ENCODE data around the gene C19orf73. TPM values are rescaled to one million over a fixed set of nuclear protein-coding genes. Genes with fewer than 3 reads are reported as not detected.

Gene C19orf73
- total RNA-seq, 1 experiment from 2014 or later = 0.15 TPM

GRCh38 chr19:49150106-49150943 lies 31.4 kb upstream of the C19orf73 start:
- Histone ChIP-seq H3K36me3 (ENCODE audit: low read depth, low read length) (no peaks in the 10 kb centered on the region), H3K9me3 (ENCODE audit: low read length) (no peaks in the 10 kb centered on the region), H3K79me2 (ENCODE audit: low read length) (no peaks in the 10 kb centered on the region), H3K4me2 (ENCODE audit: low read length) (peak overlapping the region; percentile 91), H3K4me1 (ENCODE audit: insufficient read depth, low read length) (peaks cover 25% of the 10 kb centered on the region), H2AFZ (ENCODE audit: low read length) (peak overlapping the region; percentile 70), H3K4me3 (ENCODE audit: low read length) (peak overlapping the region; percentile 71), H3K9me2 (replicated peaks; ENCODE audit: low read length) (no peaks in the 10 kb centered on the region), H4K20me1 (ENCODE audit: low read length) (no peaks in the 10 kb centered on the region), H3K9ac (ENCODE audit: low read length) (peak overlapping the region; percentile 75), H3K27ac (ENCODE audit: low read length) (peak overlapping the region; percentile 44), H3K27me3 (ENCODE audit: low read length) (no peaks in the 10 kb centered on the region), H3F3A (ENCODE audit: low read length, unreplicated experiment) (no peaks in the 10 kb centered on the region)
- TF ChIP-seq EZH2phosphoT487 (IDR thresholded peaks at IDR 0.05; ENCODE audit: borderline replicate concordance, low read length) = no peak
- no peak for TF ChIP-seq CTCF (conservative IDR thresholded peaks at IDR 0.05; ENCODE audit: low read depth, low read length)
- no peak for TF ChIP-seq EZH2 (IDR thresholded peaks at IDR 0.05; ENCODE audit: low read length, unreplicated experiment)
- ATAC-seq = peak; percentile 51
- DNase-seq = peak; percentile 86
- ChIA-PET CTCF (interaction anchor here (0.6 to 2.0 kb wide), 5 partner anchors 22 to 157 kb away, joined by 3 to 11 read pairs (median 4); partner anchors contain the start of genes GYS1 and RUVBL2), POLR2A (ENCODE audit: unreplicated experiment) (no interaction called here)
- intact Hi-C loops (cut with micrococcal nuclease) = loop anchor here (1.0 kb wide), 1 partner anchor 49 kb away; no protein-coding TSS in a partner anchor
- BruUV-seq (replicated peaks) = no TSS peak

- no peaks in the 10 kb centered on the region for H3K36me3 ChIP-seq (ENCODE audit: low read depth, low read length)
- ChIA-PET CTCF (interaction anchor here (1.1 to 2.0 kb wide), 3 partner anchors 22 to 59 kb away, joined by 5 to 11 read pairs (median 6); no protein-coding TSS in a partner anchor), POLR2A (ENCODE audit: unreplicated experiment) (interaction anchor here (0.6 kb wide), 1 partner anchor 49 kb away, joined by 5 read pairs; no protein-coding TSS in a partner anchor)
- intact Hi-C loops (cut with micrococcal nuclease) = loop anchor here (1.0 kb wide), 1 partner anchor 50 kb away; no protein-coding TSS in a partner anchor
- H3K79me2 ChIP-seq (ENCODE audit: low read length) = no peaks in the 10 kb centered on the region
- DNase-seq (peak; percentile 74), ATAC-seq (peak; percentile 4)
- peak overlapping the region; percentile 75 for H3K9ac ChIP-seq (ENCODE audit: low read length)
- peak overlapping the region; percentile 71 for H3K4me3 ChIP-seq (ENCODE audit: low read length)
- BruUV-seq (replicated peaks) = TSS peak; percentile 88
- no peaks in the 10 kb centered on the region for H3F3A ChIP-seq (ENCODE audit: low read length, unreplicated experiment)
- H3K9me2 ChIP-seq (replicated peaks; ENCODE audit: low read length) = no peaks in the 10 kb centered on the region
- H3K4me2 ChIP-seq (ENCODE audit: low read length) = peak overlapping the region; percentile 91
- TF ChIP-seq EZH2 (IDR thresholded peaks at IDR 0.05; ENCODE audit: low read length, unreplicated experiment) = no peak
- H4K20me1 ChIP-seq (ENCODE audit: low read length) = no peaks in the 10 kb centered on the region
- H3K27me3 ChIP-seq (ENCODE audit: low read length) = no peaks in the 10 kb centered on the region
- peak overlapping the region; percentile 44 for H3K27ac ChIP-seq (ENCODE audit: low read length)
- H3K4me1 ChIP-seq (ENCODE audit: insufficient read depth, low read length) = peaks cover 25% of the 10 kb centered on the region
- no peaks in the 10 kb centered on the region for H3K9me3 ChIP-seq (ENCODE audit: low read length)
- H2AFZ ChIP-seq (ENCODE audit: low read length) = peak overlapping the region; percentile 70
Measured at GRCh38 chr19:49149652-49150105, 30.7 kb upstream of the C19orf73 start.

- H3K9ac ChIP-seq (ENCODE audit: low read length) = peak overlapping the region; percentile 75
- no TSS peak for BruUV-seq (replicated peaks)
- POLR2A ChIA-PET (ENCODE audit: unreplicated experiment) = interaction anchor here (0.6 to 0.7 kb wide), 3 partner anchors 50 to 181 kb away, joined by 4 to 18 read pairs (median 5); no protein-coding TSS in a partner anchor
- H3K4me3 ChIP-seq (ENCODE audit: low read length) = peak overlapping the region; percentile 71
- H3K9me2 ChIP-seq (replicated peaks; ENCODE audit: low read length) = no peaks in the 10 kb centered on the region
- no peaks in the 10 kb centered on the region for H3K79me2 ChIP-seq (ENCODE audit: low read length)
- peak overlapping the region; percentile 91 for H3K4me2 ChIP-seq (ENCODE audit: low read length)
- no peaks in the 10 kb centered on the region for H3K27me3 ChIP-seq (ENCODE audit: low read length)
- peaks cover 25% of the 10 kb centered on the region for H3K4me1 ChIP-seq (ENCODE audit: insufficient read depth, low read length)
- no peaks in the 10 kb centered on the region for H4K20me1 ChIP-seq (ENCODE audit: low read length)
- no peak for TF ChIP-seq EZH2phosphoT487 (IDR thresholded peaks at IDR 0.05; ENCODE audit: borderline replicate concordance, low read length)
- no peak for TF ChIP-seq CTCF (conservative IDR thresholded peaks at IDR 0.05; ENCODE audit: low read depth, low read length)
- TF ChIP-seq EZH2 (IDR thresholded peaks at IDR 0.05; ENCODE audit: low read length, unreplicated experiment) = no peak
- peak; percentile 70 for ATAC-seq
- H3K36me3 ChIP-seq (ENCODE audit: low read depth, low read length) = no peaks in the 10 kb centered on the region
- CTCF ChIA-PET = interaction anchor here (0.6 to 2.0 kb wide), 4 partner anchors 21 to 74 kb away, joined by 4 to 11 read pairs (median 6); no protein-coding TSS in a partner anchor
- H3F3A ChIP-seq (ENCODE audit: low read length, unreplicated experiment) = no peaks in the 10 kb centered on the region
- peak overlapping the region; percentile 44; the same call in 1 of the 2 replicates for H3K27ac ChIP-seq (ENCODE audit: low read length)
- H3K9me3 ChIP-seq (ENCODE audit: low read length) = no peaks in the 10 kb centered on the region
- H2AFZ ChIP-seq (ENCODE audit: low read length) = peak overlapping the region; percentile 70
- intact Hi-C loops (cut with micrococcal nuclease) = no loop called here
- peak; percentile 99 for DNase-seq
Measured at GRCh38 chr19:49148784-49149651, 30.1 kb upstream of the C19orf73 start.

Measured in PC-3 (cell line).